Islet precursor cell (in vitro differentiated cells): ENCODE data around the gene ZMYND19.
A peak's percentile ranks its signal among the peaks of the same experiment; 100 is the strongest.
"Not testable (repeated sequence)": the region's sequence is repeated elsewhere in the genome, so short reads cannot be mapped to it uniquely, and the experiment has no call there.

ENCODE experiments used
- DNase-seq: peaks from one replicate; pipeline ENCODE4 v3.0.0-alpha.2; 2018

ZMYND19 gene

GRCh38 chr9:137553654-137554053 lies 36.7 kb downstream of the ZMYND19 start:
- DNase-seq = not testable (repeated sequence)

- no peak for DNase-seq
Measured at GRCh38 chr9:137552022-137552768, 38.1 kb downstream of the ZMYND19 start.

GRCh38 chr9:137551264-137552021 lies 38.9 kb downstream of the ZMYND19 start, which contains the start of gene MRPL41:
Gene MRPL41, plus strand, starts transcription at chr9:137551879. Its CDS starts 203 bp downstream, at chr9:137552082.
- DNase-seq = peak; percentile 96

- not testable (repeated sequence) for DNase-seq
Measured at GRCh38 chr9:137550958-137551263, 39.4 kb downstream of the ZMYND19 start.

- DNase-seq = peak; percentile 90
Measured at GRCh38 chr9:137550231-137550621, 40.1 kb downstream of the ZMYND19 start, which contains the start of gene PNPLA7. Gene PNPLA7, minus strand, starts transcription at chr9:137550402. Its CDS starts 205 bp downstream, at chr9:137550197.

- no peak for DNase-seq
Measured at GRCh38 chr9:137547687-137548543, 42.4 kb downstream of the ZMYND19 start.

- DNase-seq = no peak
Measured at GRCh38 chr9:137545123-137545522, 45.2 kb downstream of the ZMYND19 start.

- no peak for DNase-seq
Measured at GRCh38 chr9:137544176-137544760, 46.0 kb downstream of the ZMYND19 start.

GRCh38 chr9:137543237-137543963 lies 46.9 kb downstream of the ZMYND19 start:
- no peak for DNase-seq

- no peak for DNase-seq
Measured at GRCh38 chr9:137542486-137542885, 47.8 kb downstream of the ZMYND19 start.

- no peak for DNase-seq
Measured at GRCh38 chr9:137540536-137540935, 49.8 kb downstream of the ZMYND19 start.

GRCh38 chr9:137538058-137538457 lies 52.3 kb downstream of the ZMYND19 start:
- no peak for DNase-seq

- not testable (repeated sequence) for DNase-seq
Measured at GRCh38 chr9:137536594-137537131, 53.6 kb downstream of the ZMYND19 start.

GRCh38 chr9:137535120-137535428 lies 55.2 kb downstream of the ZMYND19 start:
- no peak for DNase-seq

- peak; percentile 72 for DNase-seq
Measured at GRCh38 chr9:137534256-137535119, 55.8 kb downstream of the ZMYND19 start.

GRCh38 chr9:137532891-137533468 lies 57.3 kb downstream of the ZMYND19 start:
- not testable (repeated sequence) for DNase-seq
